Measurements from ENCODE around the gene EDAR.

The EDAR gene

DNA sequence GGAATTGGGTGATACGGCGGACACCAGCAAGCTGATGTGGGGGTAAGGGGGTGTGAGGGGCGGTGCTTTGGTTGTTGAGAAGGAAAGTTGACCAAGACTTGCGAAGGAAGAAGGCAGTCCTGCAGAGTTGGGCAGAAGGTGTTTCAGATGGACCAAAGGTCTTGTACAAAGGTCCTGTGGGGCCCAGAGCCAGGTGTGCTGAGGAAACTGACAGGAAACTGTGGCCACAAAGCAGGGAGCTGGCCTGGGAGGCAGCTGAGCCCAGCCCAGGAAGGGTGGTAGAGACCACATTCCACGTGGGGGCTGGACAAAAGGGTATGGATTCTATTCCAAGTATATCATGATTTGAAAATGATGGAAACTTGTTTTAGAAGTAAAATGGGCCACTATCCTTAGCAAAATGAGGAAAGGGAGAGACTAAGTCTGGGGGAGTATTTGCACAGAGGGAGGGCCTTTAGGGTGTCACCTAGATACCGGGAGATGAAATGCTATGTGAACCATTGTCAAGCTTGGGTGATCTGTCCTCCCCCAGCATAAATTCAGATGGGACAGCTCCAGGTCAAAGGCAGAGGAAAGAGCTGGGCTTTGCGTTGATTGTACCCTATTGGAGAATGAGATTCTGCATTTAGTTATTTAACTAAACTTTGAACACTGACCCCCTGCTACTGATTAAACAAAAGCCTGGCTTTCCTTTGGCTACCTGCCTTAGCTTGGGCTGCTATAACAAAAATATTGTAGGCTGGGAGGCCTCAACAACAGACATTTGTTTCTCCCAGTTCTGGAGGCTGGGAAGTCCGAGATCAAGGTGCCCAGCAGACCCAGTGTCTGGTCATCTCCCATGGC, 4.3 kb upstream of the EDAR start:
- no peak for DNase-seq (ENCODE audit: extremely low read depth, low read depth)
- TF ChIP-seq, protein P1, sequence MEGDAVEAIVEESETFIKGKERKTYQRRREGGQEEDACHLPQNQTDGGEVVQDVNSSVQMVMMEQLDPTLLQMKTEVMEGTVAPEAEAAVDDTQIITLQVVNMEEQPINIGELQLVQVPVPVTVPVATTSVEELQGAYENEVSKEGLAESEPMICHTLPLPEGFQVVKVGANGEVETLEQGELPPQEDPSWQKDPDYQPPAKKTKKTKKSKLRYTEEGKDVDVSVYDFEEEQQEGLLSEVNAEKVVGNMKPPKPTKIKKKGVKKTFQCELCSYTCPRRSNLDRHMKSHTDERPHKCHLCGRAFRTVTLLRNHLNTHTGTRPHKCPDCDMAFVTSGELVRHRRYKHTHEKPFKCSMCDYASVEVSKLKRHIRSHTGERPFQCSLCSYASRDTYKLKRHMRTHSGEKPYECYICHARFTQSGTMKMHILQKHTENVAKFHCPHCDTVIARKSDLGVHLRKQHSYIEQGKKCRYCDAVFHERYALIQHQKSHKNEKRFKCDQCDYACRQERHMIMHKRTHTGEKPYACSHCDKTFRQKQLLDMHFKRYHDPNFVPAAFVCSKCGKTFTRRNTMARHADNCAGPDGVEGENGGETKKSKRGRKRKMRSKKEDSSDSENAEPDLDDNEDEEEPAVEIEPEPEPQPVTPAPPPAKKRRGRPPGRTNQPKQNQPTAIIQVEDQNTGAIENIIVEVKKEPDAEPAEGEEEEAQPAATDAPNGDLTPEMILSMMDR (IDR thresholded peaks at IDR 0.05; ENCODE audit: low read depth, low read length, missing control alignments) = no peak
- no peak overlapping the region for H3K4me3 ChIP-seq (replicated peaks; ENCODE audit: low read depth, low read length)

DNA sequence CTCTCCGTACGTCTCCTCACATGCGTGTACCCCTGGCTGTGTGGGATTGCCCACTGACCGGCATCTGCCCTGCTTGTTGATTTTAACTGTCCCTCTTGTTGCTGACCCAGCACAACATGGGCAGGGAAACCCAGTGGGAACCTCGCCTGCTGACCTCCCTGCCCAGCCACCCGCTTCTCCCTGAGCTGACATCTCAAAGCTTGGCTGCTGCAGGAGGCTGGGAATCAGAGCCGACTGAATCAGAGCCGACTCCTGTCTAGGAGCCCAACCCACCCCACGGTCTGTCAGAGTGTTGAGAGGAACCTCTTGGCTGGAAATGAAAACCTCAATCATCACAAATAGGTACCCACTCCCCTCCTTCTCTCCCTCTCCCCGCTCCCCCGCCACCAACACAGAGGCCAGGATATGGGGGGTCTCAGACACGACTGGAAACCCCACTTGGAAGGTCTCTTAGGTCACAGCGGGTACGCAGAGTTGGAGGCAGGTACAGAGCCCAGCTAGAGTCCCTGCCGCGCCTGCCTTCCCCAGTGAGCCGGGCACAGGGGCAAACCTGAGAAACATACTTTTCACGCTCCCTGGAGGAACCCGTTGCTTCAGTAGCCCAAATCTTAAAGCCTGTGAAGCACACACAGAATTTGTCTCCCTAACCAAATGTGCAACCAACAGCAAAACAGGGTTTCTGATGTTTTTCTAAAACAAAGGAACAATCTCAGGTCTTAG, 784 bp downstream of the EDAR start:
- TF ChIP-seq, protein P1 (IDR thresholded peaks at IDR 0.05; ENCODE audit: low read depth, low read length, missing control alignments) = no peak
- DNase-seq (ENCODE audit: extremely low read depth, low read depth) = no peak
- no peak overlapping the region for H3K4me3 ChIP-seq (replicated peaks; ENCODE audit: low read depth, low read length)

DNA sequence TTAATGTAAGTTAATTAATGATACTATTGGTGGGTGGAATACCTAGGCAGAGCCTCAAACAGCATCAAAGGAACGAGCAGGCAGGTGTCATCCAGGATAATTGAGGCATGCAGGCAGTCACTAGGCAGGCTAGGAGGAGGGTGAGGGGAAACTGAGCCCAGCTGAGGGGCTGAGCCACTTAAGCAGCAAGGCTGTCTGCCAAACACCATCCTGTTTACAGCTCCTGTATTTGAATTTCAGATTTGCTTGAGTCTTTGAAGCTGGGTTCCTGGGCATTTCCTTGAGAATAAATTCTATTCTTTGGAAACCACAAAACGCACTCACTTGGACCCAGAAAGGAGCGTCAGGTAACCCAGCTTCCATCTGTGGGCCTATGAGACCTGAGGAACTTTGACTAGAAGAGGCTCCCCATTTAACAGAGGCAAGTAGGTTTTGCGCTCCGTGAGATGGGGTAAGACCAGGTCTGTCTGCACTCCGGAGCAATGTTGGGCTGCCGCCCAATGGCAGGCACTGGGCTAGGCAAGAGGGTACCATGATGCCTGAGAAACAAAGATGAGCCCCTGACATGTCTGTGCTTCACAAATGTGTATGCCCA, 2.0 kb downstream of the EDAR start:
- H3K4me3 ChIP-seq (replicated peaks; ENCODE audit: low read depth, low read length) = no peak overlapping the region
- DNase-seq (ENCODE audit: extremely low read depth, low read depth) = no peak
- TF ChIP-seq, protein P1 (IDR thresholded peaks at IDR 0.05; ENCODE audit: low read depth, low read length, missing control alignments) = no peak

DNA sequence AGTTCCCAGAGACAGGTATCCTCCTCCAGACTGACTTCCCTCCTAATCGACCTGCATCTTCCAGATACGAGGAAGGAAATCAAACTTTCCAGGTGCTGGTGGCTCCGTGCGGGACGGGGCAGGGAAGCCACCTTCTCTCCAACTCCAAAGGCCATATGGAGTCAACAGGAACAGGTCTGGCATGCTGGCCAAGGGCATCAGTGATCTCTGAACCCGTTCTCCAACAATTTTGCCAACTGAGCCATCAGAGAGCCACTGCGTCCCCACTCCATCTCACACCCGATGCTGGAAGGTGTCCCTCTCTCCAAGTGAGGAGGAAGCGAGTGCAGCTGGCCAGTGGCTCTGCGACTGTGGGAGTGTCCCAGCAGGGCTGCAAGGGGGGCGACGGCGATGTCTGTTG, 5.4 kb downstream of the EDAR start:
- DNase-seq (ENCODE audit: extremely low read depth, low read depth) = no peak
- TF ChIP-seq, protein P1 (IDR thresholded peaks at IDR 0.05; ENCODE audit: low read depth, low read length, missing control alignments) = no peak
- H3K4me3 ChIP-seq (replicated peaks; ENCODE audit: low read depth, low read length) = no peak overlapping the region

DNA sequence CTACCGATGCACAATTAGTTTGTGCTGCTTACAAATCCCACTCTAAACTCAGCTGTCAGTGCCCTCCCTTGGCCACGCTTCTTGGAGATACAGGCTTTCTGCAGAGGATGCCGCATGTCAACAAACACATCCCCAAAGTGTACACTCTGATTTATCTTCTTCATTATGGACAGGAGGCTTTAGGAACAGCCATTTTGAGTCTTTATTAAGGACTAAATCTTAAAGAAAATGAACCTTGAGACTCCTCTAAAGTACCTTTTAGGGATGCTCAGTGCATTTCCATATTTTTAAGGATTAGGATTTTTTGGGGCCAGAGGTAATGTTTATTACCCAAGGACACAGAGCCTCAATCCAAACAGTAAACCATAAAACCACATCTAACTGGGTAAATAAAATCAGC, 6.0 kb downstream of the EDAR start:
- no peak overlapping the region for H3K4me3 ChIP-seq (replicated peaks; ENCODE audit: low read depth, low read length)
- DNase-seq (ENCODE audit: extremely low read depth, low read depth) = no peak
- TF ChIP-seq, protein P1 (IDR thresholded peaks at IDR 0.05; ENCODE audit: low read depth, low read length, missing control alignments) = no peak

DNA sequence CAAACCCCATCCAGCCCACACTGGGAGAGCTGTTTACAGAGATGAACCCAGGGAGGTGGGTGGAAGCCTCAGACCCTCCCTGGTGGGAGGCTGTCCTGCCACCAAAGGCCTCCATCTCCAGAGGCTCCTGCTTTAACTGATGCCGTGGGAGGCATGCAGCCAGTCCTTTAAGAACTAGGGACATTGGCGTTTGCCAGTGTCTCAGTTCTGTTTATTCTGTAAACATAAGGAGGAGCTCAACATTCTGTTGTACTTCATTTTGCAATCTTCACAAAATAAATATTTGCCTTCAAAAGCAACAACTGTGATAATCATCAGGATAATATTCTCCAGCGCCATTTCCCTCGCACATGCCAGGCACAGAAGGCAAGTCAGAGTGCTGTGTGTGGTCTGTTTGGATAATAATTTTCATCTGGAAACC, 6.8 kb downstream of the EDAR start:
- TF ChIP-seq, protein P1 (IDR thresholded peaks at IDR 0.05; ENCODE audit: low read depth, low read length, missing control alignments) = no peak
- no peak overlapping the region for H3K4me3 ChIP-seq (replicated peaks; ENCODE audit: low read depth, low read length)
- DNase-seq (ENCODE audit: extremely low read depth, low read depth) = no peak

All from HFF-Myc (cell line).